K562 (cell line): ENCODE results near the gene PSMD4. TPM values are rescaled to one million over a fixed set of nuclear protein-coding genes. Genes with fewer than 3 reads are reported as not detected.

Source experiments
- ATAC-seq: fragments of 200-7000 bp; cut with Tn5 transposase; 3 replicates; pipeline ENCODE4 v1.9.1; 2020; ENCODE audit warnings: moderate library complexity
- BruUV-seq: library from RNA; stranded (reverse); fragments of 400-500 nt; replicated peaks from 2 replicates; lab custom pipeline; 2021; lab: Mats Ljungman, UMichigan
- CTCF ChIA-PET: fragments of 300-600 bp; formaldehyde crosslinking; extraction: SDS; loops from one replicate; lab custom pipeline; 2021; ENCODE audit warnings: low intra/inter-chr PET ratio; lab: Yijun Ruan, JAX
- POLR2A ChIA-PET: fragments of 300-600, 350-650 bp; sonication (Branson Sonifier 250); formaldehyde crosslinking; extraction: SDS; loops from one replicate; lab custom pipeline; 2021; ENCODE audit warnings: antibody characterized with exemption, inconsistent platforms; lab: Yijun Ruan, JAX
- DNase-seq, 4 experiments: peaks; one replicate each; pipeline versions ENCODE4 v3.0.0 to v3.0.0-alpha.2; 2011 to 2018; ENCODE audit warnings: low spot score in 3 of 4, mixed read lengths in 3 of 4; ENCODE audit errors: extremely low read depth in 1 of 4
- FAIRE-seq: peaks from 2 replicates; lab custom pipeline; 2011; peaks lifted over from hg19 to GRCh38; lab: Jason Lieb, UNC
- H2AFZ ChIP-seq: 2 replicates; pipeline ENCODE4 v1.6.0; 2011; ENCODE audit warnings: low read depth, low read length, control low read depth, inconsistent platforms
- H3K27ac ChIP-seq: fragments of 200-600 bp; 3 replicates; pipeline ENCODE4 v1.8.0; 2011; ENCODE audit warnings: low read depth, mild to moderate bottlenecking, control low read depth, inconsistent platforms, low read length, moderate library complexity, mixed read lengths; ENCODE audit errors: extremely low read depth
- H3K27me3 ChIP-seq, 2 experiments: fragments of 300-600 bp in 1 of 2; 2 replicates in 1 of 2; 3 replicates in 1 of 2; pipeline versions ENCODE4 v1.6.0 to v1.8.0; 2011; ENCODE audit warnings: inconsistent platforms in 2 of 2, low read length in 2 of 2, mild to moderate bottlenecking in 1 of 2, mixed read lengths in 1 of 2, moderate library complexity in 1 of 2; ENCODE audit not compliant: control insufficient read depth in 2 of 2, insufficient read depth in 2 of 2
- H3K36me3 ChIP-seq: fragments of 300-600 bp; 3 replicates; pipeline ENCODE4 v1.8.0; 2011; ENCODE audit warnings: mild to moderate bottlenecking, low read length, inconsistent platforms; ENCODE audit not compliant: control insufficient read depth, insufficient read depth
- H3K4me1 ChIP-seq, 2 experiments: fragments of 200-600 bp in 1 of 2; replicated peaks in 1 of 2; 2 replicates in 1 of 2; 3 replicates in 1 of 2; pipeline versions ENCODE4 v1.5.1 to v1.8.0; 2011; ENCODE audit warnings: inconsistent platforms in 2 of 2, low read length in 2 of 2, mild to moderate bottlenecking in 1 of 2, mixed read lengths in 1 of 2, moderate library complexity in 1 of 2; ENCODE audit not compliant: control insufficient read depth in 2 of 2, insufficient read depth in 2 of 2
- H3K4me2 ChIP-seq: 2 replicates; pipeline ENCODE4 v1.6.1; 2011; ENCODE audit warnings: low read length, control low read depth, inconsistent platforms, mixed read lengths; ENCODE audit not compliant: insufficient read depth
- H3K4me3 ChIP-seq: fragments of 200-600 bp; sonication (generic), shearing (Covaris generic); 2 replicates; pipeline ENCODE4 v1.5.1; 2016; ENCODE audit warnings: control low read depth, inconsistent platforms
- H3K79me2 ChIP-seq: fragments of 200-600 bp; 3 replicates; pipeline ENCODE4 v1.8.0; 2011; ENCODE audit warnings: low read length, inconsistent platforms; ENCODE audit not compliant: control insufficient read depth, insufficient read depth
- H3K9ac ChIP-seq, 2 experiments: 2 replicates each; pipeline versions ENCODE4 v1.6.0 to v1.6.1; 2011; ENCODE audit warnings: low read depth in 2 of 2, low read length in 2 of 2, control low read depth in 1 of 2, inconsistent platforms in 1 of 2, mild to moderate bottlenecking in 1 of 2, mixed read lengths in 1 of 2; ENCODE audit not compliant: insufficient read depth in 1 of 2
- H3K9me1 ChIP-seq: one replicate; pipeline ENCODE4 v1.6.0; 2011; ENCODE audit warnings: inconsistent platforms, mild to moderate bottlenecking, low read length, moderate library complexity; ENCODE audit not compliant: control insufficient read depth, insufficient read depth
- H3K9me3 ChIP-seq: replicated peaks from 2 replicates; pipeline ENCODE4 v1.5.1; 2011; ENCODE audit warnings: low read depth, low read length, inconsistent platforms; ENCODE audit not compliant: control insufficient read depth, insufficient read depth
- H4K20me1 ChIP-seq: replicated peaks from 2 replicates; pipeline ENCODE4 v1.6.1; 2011; ENCODE audit warnings: low read length, inconsistent platforms, mixed read lengths; ENCODE audit not compliant: control insufficient read depth, insufficient read depth
- GTF2F1 ChIP-seq: IDR thresholded peaks from 2 replicates; pipeline ENCODE4 v1.6.1; 2011; ENCODE audit warnings: low read depth, low read length, improper control_type of control experiment
- MBD1 ChIP-seq: fragments of 250-450 bp; sonication (Bioruptor Pico); IDR thresholded peaks from 2 replicates; pipeline ENCODE4 v1.8.0; 2022; ENCODE audit warnings: inconsistent platforms
- ZNF280B ChIP-seq: fragments of 250-450 bp; sonication (Bioruptor Pico); IDR thresholded peaks from 2 replicates; pipeline ENCODE4 v1.5.1; 2021; ENCODE audit warnings: mild to moderate bottlenecking
- WGBS: fragments of 100-300 bp; shearing (Covaris generic); methylation state at CpG from one replicate; pipeline ENCODE4 v1.1.6; 2016; ENCODE audit warnings: low coverage, mixed read lengths; ENCODE audit not compliant: insufficient coverage; ENCODE audit errors: missing lambda C conversion rate; 5-methylcytosine and 5-hydroxymethylcytosine counted together
- in situ Hi-C: fragments of 300-500 bp; cut with MboI; formaldehyde crosslinking; loops from 4 replicates; pipeline ENCODE4 v1.15.0; 2018; ENCODE audit warnings: inconsistent platforms, mixed read lengths
- intact Hi-C: fragments of 100-400 bp; cut with micrococcal nuclease; formaldehyde crosslinking; loops from 2 replicates; pipeline ENCODE4 v1.14.2; 2022
- polyA plus RNA-seq, 8 experiments: library from polyadenylated mRNA; depleted of rRNA in 4 of 8; stranded (reverse) in 5 of 8; unstranded in 3 of 8; fragments of >200 nt; fragmentation: Nextera tagmentation in 2 of 8; fragmentation: Illumina TruSeq in 1 of 8; extraction: Ambion mirVana in 2 of 8; extraction: Trizol in 1 of 8; gene quantifications; 2 replicates each; pipeline versions ENCODE4 v1.2.1 to v1.2.3, GENCODE V29; 2011 to 2014; ENCODE audit warnings: inconsistent platforms in 1 of 8, missing spikeins in 1 of 8
- total RNA-seq, 7 experiments: library from RNA; depleted of rRNA in 6 of 7; stranded (reverse); fragments of >200 nt in 6 of 7; fragmentation: Illumina TruSeq in 2 of 7; extraction: Trizol in 2 of 7; gene quantifications; 2 replicates each; pipeline versions ENCODE4 v1.2.1 to v1.2.3, GENCODE V29; 2011 to 2021; ENCODE audit warnings: low replicate concordance in 1 of 7
- TF ChIP-seq, protein P1 (sequence below), 3 experiments: fragments of 200-800 bp in 1 of 3; sonication (Bioruptor generic) in 1 of 3; sonication (generic) in 1 of 3; formaldehyde crosslinking in 1 of 3; IDR thresholded peaks; 2 replicates each; pipeline versions ENCODE4 v1.6.1 to v1.8.0; 2016 to 2022; ENCODE audit warnings: mild to moderate bottlenecking in 2 of 3, missing compliant biosample characterization in 2 of 3, missing genetic modification characterization in 2 of 3, missing genetic modification reagents in 1 of 3

Gene PSMD4
- total and polyA plus RNA-seq, 9 of the 15 experiments (the other 6 are each of a cell fraction or from before 2014, with no cell fraction given): 194 to 353 (median 295) TPM

- TF ChIP-seq, protein P1, sequence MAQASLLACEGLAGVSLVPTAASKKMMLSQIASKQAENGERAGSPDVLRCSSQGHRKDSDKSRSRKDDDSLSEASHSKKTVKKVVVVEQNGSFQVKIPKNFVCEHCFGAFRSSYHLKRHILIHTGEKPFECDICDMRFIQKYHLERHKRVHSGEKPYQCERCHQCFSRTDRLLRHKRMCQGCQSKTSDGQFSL (CRISPR knock-in tag; IDR thresholded peaks at IDR 0.05): no peak
- TF ChIP-seq, protein P1 (tag; IDR thresholded peaks at IDR 0.05): no peak
- TF ChIP-seq GTF2F1: no peak
These were observed 11.1 kb downstream of the PSMD4 start (continued) for GRCh38 chr1:151265446-151266236.

- Histone ChIP-seq H3K4me1 (0 out of 5 replicates have a peak, but pooled peaks cover 0 to under 1% of the 10 kb centered on the region in 2 experiments), H3K4me3 (no peak overlapping the region), H3K9me3 (no peaks in the 10 kb centered on the region), H3K36me3 (peaks cover 76% of the 10 kb centered on the region), H3K27me3 (no peaks in the 10 kb centered on the region), H3K9ac (no peak overlapping the region), H4K20me1 (no peaks in the 10 kb centered on the region), H3K4me2 (no peak overlapping the region), H3K79me2 (peaks cover 9% of the 10 kb centered on the region; the same call in 2 of the 3 replicates), H2AFZ (no peak overlapping the region), H3K9me1 (no peaks in the 10 kb centered on the region), H3K27ac (no peak overlapping the region)
- in situ Hi-C loops (no loop called here), intact Hi-C loops (no loop called here)
- DNase-seq (no peak), ATAC-seq (no peak), FAIRE-seq (no peak)
- no TSS peak for BruUV-seq
- WGBS: 100% methylated on average over 3 of the region's 3 CpGs
- ChIA-PET CTCF (interaction anchor here (0.7 kb wide), 1 partner anchor 39 kb away, joined by 3 read pairs; no protein-coding TSS in a partner anchor), POLR2A (interaction anchor here (2.0 to 3.8 kb wide), 2 partner anchors 12 to 14 kb away, joined by 7 to 29 read pairs; partner anchors contain the start of genes PSMD4 and ZNF687)
- TF ChIP-seq MBD1 (no peak), ZNF280B (CRISPR knock-in tag) (no peak)
These were observed 11.8 kb downstream of the PSMD4 start for GRCh38 chr1:151266315-151266714.
